Fibroblast of lung (primary cell): ENCODE results near the gene EFNA5. TPM values are rescaled to one million over a fixed set of nuclear protein-coding genes. Genes with fewer than 3 reads are reported as not detected.
A peak's percentile ranks its signal among the peaks of the same experiment; 100 is the strongest.

Experiments
- DNase-seq, 2 donors: peaks; one replicate each; pipeline versions ENCODE4 v3.0.0 to v3.0.0-alpha.2; 2010; ENCODE audit warnings: low read depth in 2 of 2
- H2AFZ ChIP-seq: 2 replicates; pipeline ENCODE4 v1.5.1; 2012; ENCODE audit warnings: low read length, control low read depth, inconsistent platforms
- H3K27ac ChIP-seq: 2 replicates; pipeline ENCODE4 v1.5.1; 2011; ENCODE audit warnings: low read length, control low read depth; ENCODE audit not compliant: insufficient read depth
- H3K27me3 ChIP-seq: 2 replicates; pipeline ENCODE4 v1.5.1; 2011; ENCODE audit warnings: mild to moderate bottlenecking, low read length; ENCODE audit not compliant: control insufficient read depth, insufficient read depth
- H3K36me3 ChIP-seq: 2 replicates; pipeline ENCODE4 v1.5.1; 2011; ENCODE audit warnings: low read length; ENCODE audit not compliant: control insufficient read depth, insufficient read depth
- H3K4me1 ChIP-seq: 2 replicates; pipeline ENCODE4 v1.5.1; 2011; ENCODE audit warnings: low read length; ENCODE audit not compliant: control insufficient read depth, insufficient read depth; ENCODE audit errors: extremely low read depth
- H3K4me2 ChIP-seq: 2 replicates; pipeline ENCODE4 v1.5.1; 2011; ENCODE audit warnings: low read length, control low read depth; ENCODE audit not compliant: insufficient read depth; ENCODE audit errors: extremely low read depth
- H3K4me3 ChIP-seq, 4 experiments: fragments of 200-600 bp in 1 of 4; sonication (generic) in 1 of 4; replicated peaks in 1 of 4; 2 replicates each; pipeline ENCODE4 v1.5.1; 2011 to 2016; ENCODE audit warnings: low read length in 4 of 4, low read depth in 3 of 4, mild to moderate bottlenecking in 3 of 4, control low read depth in 2 of 4, inconsistent platforms in 1 of 4, mixed read lengths in 1 of 4; ENCODE audit not compliant: insufficient read depth in 1 of 4; ENCODE audit errors: control extremely low read depth in 1 of 4
- H3K79me2 ChIP-seq: 2 replicates; pipeline ENCODE4 v1.5.1; 2012; ENCODE audit warnings: mild to moderate bottlenecking, low read length, inconsistent platforms; ENCODE audit not compliant: control insufficient read depth, insufficient read depth
- H3K9ac ChIP-seq: 2 replicates; pipeline ENCODE4 v1.5.1; 2011; ENCODE audit warnings: mild to moderate bottlenecking, low read length, control low read depth; ENCODE audit not compliant: insufficient read depth
- H3K9me3 ChIP-seq: 2 replicates; pipeline ENCODE4 v1.5.1; 2012; ENCODE audit warnings: low read depth, low read length; ENCODE audit not compliant: control insufficient read depth, insufficient read depth
- H4K20me1 ChIP-seq: 2 replicates; pipeline ENCODE4 v1.5.1; 2011; ENCODE audit warnings: low read length; ENCODE audit not compliant: control insufficient read depth, insufficient read depth; ENCODE audit errors: extremely low read depth
- EZH2 ChIP-seq: IDR thresholded peaks from 2 replicates; pipeline ENCODE4 v1.5.1; 2012; ENCODE audit warnings: low read length, control low read depth, mild to moderate bottlenecking; ENCODE audit errors: missing control alignments
- polyA plus RNA-seq, 2 donors: library from polyadenylated mRNA; depleted of rRNA in 1 of 2; stranded (reverse) in 1 of 2; unstranded in 1 of 2; fragments of >200 nt; gene quantifications; 2 replicates each; pipeline ENCODE4 v1.2.1, GENCODE V29; 2011 to 2012; ENCODE audit warnings: missing spikeins in 1 of 2
- total RNA-seq: library from RNA; depleted of rRNA; stranded (reverse); fragments of >200 nt; gene quantifications from 2 replicates; pipeline ENCODE4 v1.2.1, GENCODE V29; 2014
- TF ChIP-seq, protein P1 (sequence below), 2 donors: IDR thresholded peaks in 1 of 2; conservative IDR thresholded peaks in 1 of 2; 1 replicate in 1 of 2; 2 replicates in 1 of 2; pipeline ENCODE4 v1.5.1; 2011 to 2012; ENCODE audit warnings: low read length in 2 of 2, control low read depth in 1 of 2, inconsistent platforms in 1 of 2, low read depth in 1 of 2, mild to moderate bottlenecking in 1 of 2

EFNA5 gene
- total and polyA plus RNA-seq, 2 donors (not counting 1 experiment from before 2014, with no cell fraction given), result 3.5 to 3.7 TPM

DNA sequence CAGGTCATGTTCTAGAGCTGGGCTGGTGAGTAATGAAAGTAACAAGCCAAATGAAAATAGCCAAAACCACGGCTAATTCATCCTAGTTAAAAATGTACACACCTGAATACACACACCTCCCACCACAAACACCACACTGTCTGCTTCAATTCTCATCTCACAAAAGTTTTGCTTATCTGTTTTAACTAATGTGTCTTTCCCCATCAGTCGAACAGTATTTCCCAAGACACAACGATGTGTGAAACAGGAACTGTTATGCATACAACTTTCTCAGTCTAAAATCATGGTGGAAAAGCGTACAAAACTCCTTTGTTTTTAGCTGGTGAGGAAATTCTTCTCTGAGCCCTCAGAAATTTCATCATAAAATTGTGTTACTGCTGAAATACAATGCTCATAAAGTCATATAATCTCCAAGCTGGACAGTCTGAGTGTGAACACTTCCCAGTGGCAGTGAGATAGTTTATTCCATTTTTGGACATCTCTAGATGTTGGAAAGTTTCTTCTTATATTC is 242.4 kb downstream of the EFNA5 start:
- H3K79me2 ChIP-seq, result no peaks in the 10 kb centered on the region
- H3K36me3 ChIP-seq, result no peaks in the 10 kb centered on the region
- H3K9me3 ChIP-seq, result no peaks in the 10 kb centered on the region
- peak overlapping the region; percentile 24 for H2AFZ ChIP-seq
- no peak overlapping the region for H3K9ac ChIP-seq
- peak; percentile 24 to 59 for DNase-seq
- no peak overlapping the region for H3K27ac ChIP-seq
- no peaks in the 10 kb centered on the region for H4K20me1 ChIP-seq
- H3K4me2 ChIP-seq, result no peak overlapping the region
- H3K27me3 ChIP-seq, result no peaks in the 10 kb centered on the region
- H3K4me1 ChIP-seq, result peaks cover 12% of the 10 kb centered on the region
- no peak overlapping the region for H3K4me3 ChIP-seq
- TF ChIP-seq EZH2, result no peak
- TF ChIP-seq, protein P1, sequence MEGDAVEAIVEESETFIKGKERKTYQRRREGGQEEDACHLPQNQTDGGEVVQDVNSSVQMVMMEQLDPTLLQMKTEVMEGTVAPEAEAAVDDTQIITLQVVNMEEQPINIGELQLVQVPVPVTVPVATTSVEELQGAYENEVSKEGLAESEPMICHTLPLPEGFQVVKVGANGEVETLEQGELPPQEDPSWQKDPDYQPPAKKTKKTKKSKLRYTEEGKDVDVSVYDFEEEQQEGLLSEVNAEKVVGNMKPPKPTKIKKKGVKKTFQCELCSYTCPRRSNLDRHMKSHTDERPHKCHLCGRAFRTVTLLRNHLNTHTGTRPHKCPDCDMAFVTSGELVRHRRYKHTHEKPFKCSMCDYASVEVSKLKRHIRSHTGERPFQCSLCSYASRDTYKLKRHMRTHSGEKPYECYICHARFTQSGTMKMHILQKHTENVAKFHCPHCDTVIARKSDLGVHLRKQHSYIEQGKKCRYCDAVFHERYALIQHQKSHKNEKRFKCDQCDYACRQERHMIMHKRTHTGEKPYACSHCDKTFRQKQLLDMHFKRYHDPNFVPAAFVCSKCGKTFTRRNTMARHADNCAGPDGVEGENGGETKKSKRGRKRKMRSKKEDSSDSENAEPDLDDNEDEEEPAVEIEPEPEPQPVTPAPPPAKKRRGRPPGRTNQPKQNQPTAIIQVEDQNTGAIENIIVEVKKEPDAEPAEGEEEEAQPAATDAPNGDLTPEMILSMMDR (conservative IDR thresholded peaks at IDR 0.05 in 1 of 2, IDR thresholded peaks at IDR 0.05 in 1 of 2; ENCODE audit: low read depth in 1 of 2, low read length in 2 of 2), result no peak

DNA sequence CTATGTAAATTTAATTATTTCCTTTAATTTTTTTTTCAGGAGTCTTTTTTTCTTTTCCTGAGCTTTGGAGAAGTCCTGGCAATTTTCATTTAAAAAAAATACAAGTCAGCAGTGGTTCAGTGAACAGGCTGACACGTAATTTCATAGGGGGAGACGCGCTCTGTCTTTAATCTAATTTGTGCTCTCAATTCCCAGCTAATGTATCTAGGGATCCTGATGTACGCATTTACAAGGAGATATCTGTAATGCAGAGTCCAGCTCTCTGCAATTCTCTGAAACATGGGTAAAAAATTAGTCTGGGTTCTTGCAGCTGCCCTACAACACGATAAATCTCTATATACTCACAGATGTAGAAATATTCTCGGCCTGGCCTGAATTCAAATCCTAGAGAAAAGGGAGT is 243.9 kb downstream of the EFNA5 start:
- Histone ChIP-seq H3K4me1 (peaks cover 12% of the 10 kb centered on the region), H3K4me2 (no peak overlapping the region), H3K9ac (no peak overlapping the region), H3K9me3 (no peaks in the 10 kb centered on the region), H4K20me1 (no peaks in the 10 kb centered on the region), H3K27me3 (no peaks in the 10 kb centered on the region), H3K79me2 (no peaks in the 10 kb centered on the region), H3K27ac (no peak overlapping the region), H3K4me3 (no peak overlapping the region), H3K36me3 (no peaks in the 10 kb centered on the region), H2AFZ (no peak overlapping the region)
- TF ChIP-seq, protein P1 (conservative IDR thresholded peaks at IDR 0.05 in 1 of 2, IDR thresholded peaks at IDR 0.05 in 1 of 2; ENCODE audit: low read depth in 1 of 2, low read length in 2 of 2), result no peak
- TF ChIP-seq EZH2, result no peak
- DNase-seq, result no peak

DNA sequence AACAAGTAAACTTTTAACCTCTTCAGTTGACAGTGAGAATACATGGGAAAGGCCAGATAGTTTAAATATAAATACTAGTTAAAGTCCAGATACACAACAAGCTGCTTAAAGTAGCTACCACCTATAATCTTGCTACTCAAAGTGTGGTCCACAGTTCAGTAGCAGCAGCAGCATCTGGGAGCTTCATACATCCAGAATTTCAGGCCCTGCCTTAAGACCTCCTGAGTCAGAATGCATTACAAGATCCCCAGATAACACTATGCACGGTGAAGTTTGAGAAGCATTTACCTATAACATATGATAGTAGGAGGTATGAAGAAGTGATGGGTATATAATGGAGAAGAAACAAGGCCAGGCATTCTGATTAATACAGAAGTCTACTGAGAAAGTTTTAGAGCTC is 244.5 kb downstream of the EFNA5 start:
- H4K20me1 ChIP-seq, result no peaks in the 10 kb centered on the region
- H3K4me2 ChIP-seq, result no peak overlapping the region
- DNase-seq, result peak in 1 of 2 donors; percentile 27
- H3K79me2 ChIP-seq, result no peaks in the 10 kb centered on the region
- H3K4me3 ChIP-seq, result no peak overlapping the region
- no peak overlapping the region for H2AFZ ChIP-seq
- no peak for TF ChIP-seq EZH2
- TF ChIP-seq, protein P1 (conservative IDR thresholded peaks at IDR 0.05 in 1 of 2, IDR thresholded peaks at IDR 0.05 in 1 of 2; ENCODE audit: low read depth in 1 of 2, low read length in 2 of 2), result no peak
- H3K27ac ChIP-seq, result no peak overlapping the region
- H3K9me3 ChIP-seq, result no peaks in the 10 kb centered on the region
- H3K36me3 ChIP-seq, result no peaks in the 10 kb centered on the region
- H3K4me1 ChIP-seq, result peaks cover 8% of the 10 kb centered on the region
- no peak overlapping the region for H3K9ac ChIP-seq
- H3K27me3 ChIP-seq, result no peaks in the 10 kb centered on the region
